Neural cell (in vitro differentiated cells): ENCODE measurements around the gene EPS15.

Experiments used
- CTCF ChIP-seq: fragments of 450-650 bp; IDR thresholded peaks from 2 replicates; pipeline ENCODE4 v1.5.1; 2014; ENCODE audit warnings: antibody characterized with exemption, mild to moderate bottlenecking, moderate library complexity; ENCODE audit not compliant: poor library complexity, severe bottlenecking
- EZH2 ChIP-seq: fragments of 200-600, 300-800 bp; shearing (Covaris generic), sonication (generic); IDR thresholded peaks from 2 replicates; pipeline ENCODE4 v1.6.1; 2014; ENCODE audit warnings: antibody characterized with exemption, low read length, borderline replicate concordance, mild to moderate bottlenecking; ENCODE audit not compliant: insufficient read depth, poor library complexity, severe bottlenecking
- POLR2AphosphoS5 ChIP-seq: IDR thresholded peaks from 2 replicates; pipeline ENCODE4 v1.6.1; 2012
- REST ChIP-seq: IDR thresholded peaks from 2 replicates; pipeline ENCODE4 v1.6.1; 2012; ENCODE audit warnings: borderline replicate concordance

GRCh38 chr1:51527144-51527543 is 8.1 kb upstream of the EPS15 start:
- TF ChIP-seq CTCF, result no peak
- no peak for TF ChIP-seq POLR2AphosphoS5
- no peak for TF ChIP-seq REST
- TF ChIP-seq EZH2, result no peak
